ENCODE measurements around the gene PEX14.

PEX14 gene

DNA sequence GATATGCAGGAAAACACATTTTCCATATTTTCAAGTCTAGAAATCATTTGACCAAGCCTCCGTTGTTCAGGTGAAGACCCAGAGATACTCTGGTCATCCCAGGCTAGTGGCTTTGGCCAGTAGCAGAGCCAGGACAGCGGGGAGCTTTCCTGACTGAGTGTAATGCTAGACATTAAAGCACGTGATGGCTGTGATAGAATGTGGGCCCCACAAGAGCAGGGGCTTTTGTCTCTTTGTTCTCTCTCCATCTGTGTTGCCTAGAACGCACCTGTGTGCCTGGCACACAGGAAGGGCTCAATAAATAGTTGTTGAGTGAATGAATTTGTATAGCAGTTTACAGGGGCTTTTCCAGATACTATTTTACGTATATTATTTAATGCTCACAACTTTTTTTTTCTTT lies 34.0 kb upstream of the PEX14 start:
- Histone ChIP-seq H3K9me2 (replicated peaks; ENCODE audit: insufficient read depth, low read length) (no peaks in the 10 kb centered on the region), H3K79me2 (ENCODE audit: insufficient read depth, low read length) (no peaks in the 10 kb centered on the region), H3K27ac (ENCODE audit: low read depth, low read length) (no peak overlapping the region), H2AFZ (ENCODE audit: low read depth, low read length, severe bottlenecking) (no peak overlapping the region), H3K4me2 (ENCODE audit: low read depth, low read length, poor library complexity, severe bottlenecking) (no peak overlapping the region), H3K36me3 (ENCODE audit: low read length) (no peaks in the 10 kb centered on the region), H3K9me3 (ENCODE audit: insufficient read depth, low read length) (no peaks in the 10 kb centered on the region), H4K20me1 (ENCODE audit: low read depth, low read length) (no peaks in the 10 kb centered on the region), H3K27me3 (ENCODE audit: low read length) (no peaks in the 10 kb centered on the region), H3K4me3 (ENCODE audit: insufficient read depth, low read length, poor library complexity, severe bottlenecking) (no peak overlapping the region), H3K9ac (ENCODE audit: low read length) (no peak overlapping the region), H3F3A (ENCODE audit: insufficient read depth) (no peaks in the 10 kb centered on the region)
- TF ChIP-seq CTCF (IDR thresholded peaks at IDR 0.05; ENCODE audit: insufficient read depth, low read length, poor library complexity, severe bottlenecking): no peak
- TF ChIP-seq EZH2phosphoT487 (conservative IDR thresholded peaks at IDR 0.05; ENCODE audit: low read length): no peak

GRCh38 chr1:10444248-10444647 lies 30.5 kb upstream of the PEX14 start:
- TF ChIP-seq CTCF (IDR thresholded peaks at IDR 0.05; ENCODE audit: insufficient read depth, low read length, poor library complexity, severe bottlenecking): no peak
- H3K27me3 ChIP-seq (ENCODE audit: low read length): no peaks in the 10 kb centered on the region
- no peak overlapping the region for H3K4me3 ChIP-seq (ENCODE audit: insufficient read depth, low read length, poor library complexity, severe bottlenecking)
- H3F3A ChIP-seq (ENCODE audit: insufficient read depth): no peaks in the 10 kb centered on the region
- H3K9me3 ChIP-seq (ENCODE audit: insufficient read depth, low read length): no peaks in the 10 kb centered on the region
- no peaks in the 10 kb centered on the region for H4K20me1 ChIP-seq (ENCODE audit: low read depth, low read length)
- no peak overlapping the region for H2AFZ ChIP-seq (ENCODE audit: low read depth, low read length, severe bottlenecking)
- H3K79me2 ChIP-seq (ENCODE audit: insufficient read depth, low read length): no peaks in the 10 kb centered on the region
- no peak overlapping the region for H3K4me2 ChIP-seq (ENCODE audit: low read depth, low read length, poor library complexity, severe bottlenecking)
- no peak overlapping the region for H3K9ac ChIP-seq (ENCODE audit: low read length)
- H3K27ac ChIP-seq (ENCODE audit: low read depth, low read length): no peak overlapping the region
- no peaks in the 10 kb centered on the region for H3K36me3 ChIP-seq (ENCODE audit: low read length)
- H3K9me2 ChIP-seq (replicated peaks; ENCODE audit: insufficient read depth, low read length): no peaks in the 10 kb centered on the region

- no peak overlapping the region for H2AFZ ChIP-seq (ENCODE audit: low read depth, low read length, severe bottlenecking)
- H3K4me3 ChIP-seq (ENCODE audit: insufficient read depth, low read length, poor library complexity, severe bottlenecking): no peak overlapping the region
- H3K4me2 ChIP-seq (ENCODE audit: low read depth, low read length, poor library complexity, severe bottlenecking): no peak overlapping the region
- no peak overlapping the region for H3K27ac ChIP-seq (ENCODE audit: low read depth, low read length)
- H3K79me2 ChIP-seq (ENCODE audit: insufficient read depth, low read length): no peaks in the 10 kb centered on the region
- no peak overlapping the region for H3K9ac ChIP-seq (ENCODE audit: low read length)
- no peaks in the 10 kb centered on the region for H3K9me2 ChIP-seq (replicated peaks; ENCODE audit: insufficient read depth, low read length)
- no peaks in the 10 kb centered on the region for H3F3A ChIP-seq (ENCODE audit: insufficient read depth)
- H3K36me3 ChIP-seq (ENCODE audit: low read length): no peaks in the 10 kb centered on the region
- H4K20me1 ChIP-seq (ENCODE audit: low read depth, low read length): no peaks in the 10 kb centered on the region
- H3K27me3 ChIP-seq (ENCODE audit: low read length): no peaks in the 10 kb centered on the region
- H3K9me3 ChIP-seq (ENCODE audit: insufficient read depth, low read length): no peaks in the 10 kb centered on the region
- TF ChIP-seq CTCF (IDR thresholded peaks at IDR 0.05; ENCODE audit: insufficient read depth, low read length, poor library complexity, severe bottlenecking): no peak
- no peak for TF ChIP-seq EZH2phosphoT487 (conservative IDR thresholded peaks at IDR 0.05; ENCODE audit: low read length)
Observed at GRCh38 chr1:10444795-10445397, 29.9 kb upstream of the PEX14 start.
